ENCODE data around the gene PRKCA.

PRKCA gene

DNA sequence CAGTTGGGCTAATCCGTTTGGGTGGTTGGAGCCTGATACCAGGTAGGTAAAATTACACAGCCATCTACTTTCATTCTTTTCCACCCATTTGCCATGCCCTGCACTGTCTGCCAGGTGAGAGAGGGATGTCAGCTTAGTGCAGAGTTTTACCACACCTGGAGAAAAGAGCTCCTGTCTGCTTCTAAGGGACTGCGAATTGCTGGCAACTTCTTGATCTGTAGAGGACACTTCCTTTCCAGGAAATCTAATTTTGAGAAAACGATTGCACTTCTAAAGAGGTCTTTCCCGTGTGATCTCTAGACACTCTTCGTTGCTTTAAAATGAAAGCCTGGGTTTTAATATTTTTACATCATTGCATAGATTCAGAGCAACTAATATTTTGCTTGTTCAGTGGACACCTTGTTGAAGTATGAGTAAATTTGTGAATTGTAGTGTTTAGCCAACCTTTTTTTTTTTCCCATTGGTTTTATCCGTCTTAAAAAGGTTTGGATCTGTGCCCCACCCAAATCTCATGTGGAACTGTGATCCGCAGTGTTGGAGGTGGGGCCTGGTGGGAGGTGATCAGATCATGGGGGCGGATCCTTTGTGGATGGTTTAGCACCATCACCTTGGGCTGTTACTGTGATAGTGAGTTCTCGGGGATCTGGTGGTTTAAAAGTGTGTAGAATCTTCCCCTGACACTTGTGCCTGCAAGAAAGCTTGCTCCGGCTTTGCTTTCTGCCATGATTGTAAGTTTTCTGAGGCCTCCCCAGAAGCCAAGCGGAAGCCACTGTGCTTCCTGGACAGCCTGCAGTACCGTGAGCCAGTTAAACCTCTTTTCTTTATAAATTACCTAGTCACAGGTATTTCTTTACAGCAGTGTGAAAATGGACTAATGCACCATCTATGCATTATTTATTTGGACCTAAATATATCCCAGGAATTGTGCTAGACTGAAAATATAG is 104.6 kb downstream of the PRKCA start:
- POLR2A ChIA-PET = interaction anchor here (0.5 kb wide), 1 partner anchor 132 kb away, joined by 3 read pairs; no protein-coding TSS in a partner anchor
- TF ChIP-seq, protein P1, sequence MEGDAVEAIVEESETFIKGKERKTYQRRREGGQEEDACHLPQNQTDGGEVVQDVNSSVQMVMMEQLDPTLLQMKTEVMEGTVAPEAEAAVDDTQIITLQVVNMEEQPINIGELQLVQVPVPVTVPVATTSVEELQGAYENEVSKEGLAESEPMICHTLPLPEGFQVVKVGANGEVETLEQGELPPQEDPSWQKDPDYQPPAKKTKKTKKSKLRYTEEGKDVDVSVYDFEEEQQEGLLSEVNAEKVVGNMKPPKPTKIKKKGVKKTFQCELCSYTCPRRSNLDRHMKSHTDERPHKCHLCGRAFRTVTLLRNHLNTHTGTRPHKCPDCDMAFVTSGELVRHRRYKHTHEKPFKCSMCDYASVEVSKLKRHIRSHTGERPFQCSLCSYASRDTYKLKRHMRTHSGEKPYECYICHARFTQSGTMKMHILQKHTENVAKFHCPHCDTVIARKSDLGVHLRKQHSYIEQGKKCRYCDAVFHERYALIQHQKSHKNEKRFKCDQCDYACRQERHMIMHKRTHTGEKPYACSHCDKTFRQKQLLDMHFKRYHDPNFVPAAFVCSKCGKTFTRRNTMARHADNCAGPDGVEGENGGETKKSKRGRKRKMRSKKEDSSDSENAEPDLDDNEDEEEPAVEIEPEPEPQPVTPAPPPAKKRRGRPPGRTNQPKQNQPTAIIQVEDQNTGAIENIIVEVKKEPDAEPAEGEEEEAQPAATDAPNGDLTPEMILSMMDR (IDR thresholded peaks at IDR 0.05; ENCODE audit: insufficient read depth, low read length, missing control alignments) = no peak
- CTCF ChIA-PET = no interaction called here
- no peak for DNase-seq (ENCODE audit: low read depth, low spot score)
- H3K4me3 ChIP-seq (ENCODE audit: low read depth, low read length) = no peak overlapping the region

DNA sequence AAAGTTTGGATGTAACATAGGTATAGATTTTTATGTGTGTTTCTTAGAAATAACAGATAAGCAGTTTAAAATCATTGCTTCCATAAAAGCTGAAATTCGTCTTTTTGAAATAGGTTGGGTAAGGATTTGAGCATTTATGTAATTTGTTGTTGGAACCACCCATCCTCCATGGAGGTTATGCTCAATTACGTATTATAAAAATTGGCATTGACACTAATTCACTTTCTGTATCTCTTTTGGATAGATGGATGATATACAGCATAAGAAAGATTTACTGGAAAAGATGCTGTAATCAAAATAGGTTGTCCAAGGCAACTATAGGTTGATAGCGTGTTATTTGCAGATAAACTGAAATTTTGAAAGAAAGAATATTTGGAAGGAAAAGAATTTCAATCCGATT is 105.5 kb downstream of the PRKCA start:
- POLR2A ChIA-PET = no interaction called here
- no peak overlapping the region for H3K4me3 ChIP-seq (ENCODE audit: low read depth, low read length)
- DNase-seq (ENCODE audit: low read depth, low spot score) = no peak
- TF ChIP-seq, protein P1 (IDR thresholded peaks at IDR 0.05; ENCODE audit: insufficient read depth, low read length, missing control alignments) = no peak
- CTCF ChIA-PET = no interaction called here

DNA sequence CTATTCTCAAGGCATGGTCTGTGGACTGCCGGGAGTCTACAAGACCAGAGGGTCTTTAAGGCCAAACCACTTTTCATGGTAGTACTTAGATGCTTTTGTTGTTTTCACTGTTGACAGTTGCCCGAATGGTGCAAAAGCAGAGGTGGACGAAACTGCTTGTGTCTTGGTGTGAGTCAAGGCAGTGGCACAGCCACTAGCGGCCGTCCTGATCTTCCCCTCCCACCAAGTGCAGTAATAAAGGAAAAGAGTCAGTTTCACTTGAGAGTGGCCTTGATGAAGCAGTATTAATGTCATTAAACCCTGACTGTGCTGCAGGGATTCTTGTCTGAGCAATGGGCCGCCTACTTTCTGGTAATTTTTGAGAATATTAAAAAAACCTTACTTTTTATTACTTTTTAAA is 109.1 kb downstream of the PRKCA start:
- ChIA-PET POLR2A (no interaction called here), CTCF (no interaction called here)
- no peak for DNase-seq (ENCODE audit: low read depth, low spot score)
- TF ChIP-seq, protein P1 (IDR thresholded peaks at IDR 0.05; ENCODE audit: insufficient read depth, low read length, missing control alignments) = no peak
- no peak overlapping the region for H3K4me3 ChIP-seq (ENCODE audit: low read depth, low read length)

DNA sequence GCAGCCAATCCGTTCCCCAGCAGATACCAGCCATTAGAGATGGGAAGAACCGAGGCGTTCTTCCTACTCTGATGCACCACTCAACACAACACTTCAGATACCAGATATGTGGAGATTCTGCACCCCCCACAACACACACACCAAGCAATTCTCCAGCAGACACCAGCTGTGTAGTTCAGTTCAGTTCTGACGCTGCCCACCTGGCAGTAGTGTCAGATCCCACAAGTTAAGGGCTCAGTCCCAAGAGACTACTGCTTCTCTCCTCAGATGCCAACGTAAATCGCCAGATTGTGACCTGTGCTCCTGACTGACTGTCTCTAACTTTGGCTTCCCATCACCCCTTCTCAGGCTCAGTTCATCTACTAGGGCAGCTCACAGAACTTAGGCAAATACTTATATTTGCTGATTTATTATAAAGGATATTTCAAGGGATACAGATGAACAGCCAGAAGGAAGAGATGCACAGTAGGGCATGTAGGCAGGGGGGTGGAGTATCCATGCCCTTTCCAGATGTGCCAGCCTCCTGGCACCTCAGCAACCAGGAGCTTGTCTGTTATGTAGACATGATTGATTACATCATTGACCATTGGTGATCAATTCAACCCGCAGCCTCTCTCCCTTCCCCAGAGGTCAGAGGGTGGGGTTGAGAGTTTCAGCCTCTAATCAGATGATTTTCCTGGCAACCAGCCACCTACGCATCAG is 110.6 kb downstream of the PRKCA start:
- ChIA-PET CTCF (interaction anchor here (0.8 to 1.5 kb wide), 2 partner anchors 10 to 158 kb away, joined by 3 to 5 read pairs; no protein-coding TSS in a partner anchor), POLR2A (no interaction called here)
- no peak for DNase-seq (ENCODE audit: low read depth, low spot score)
- H3K4me3 ChIP-seq (ENCODE audit: low read depth, low read length) = no peak overlapping the region
- TF ChIP-seq, protein P1 (IDR thresholded peaks at IDR 0.05; ENCODE audit: insufficient read depth, low read length, missing control alignments) = no peak

GRCh38 chr17:66413559-66414520 is 111.4 kb downstream of the PRKCA start:
- DNase-seq (ENCODE audit: low read depth, low spot score) = no peak
- CTCF ChIA-PET = interaction anchor here (0.8 to 1.5 kb wide), 2 partner anchors 11 to 159 kb away, joined by 3 to 5 read pairs; no protein-coding TSS in a partner anchor
- POLR2A ChIA-PET = no interaction called here
- TF ChIP-seq, protein P1 (IDR thresholded peaks at IDR 0.05; ENCODE audit: insufficient read depth, low read length, missing control alignments) = no peak
- H3K4me3 ChIP-seq (ENCODE audit: low read depth, low read length) = no peak overlapping the region
